ENCODE data around the gene TMEM132C.

The TMEM132C gene

GRCh38 chr12:128534906-128535305 lies 267.9 kb downstream of the TMEM132C start:
- H3K36me3 Mint-ChIP-seq (ENCODE audit: low read depth) = no peaks in the 10 kb centered on the region
- no peaks in the 10 kb centered on the region for H3K27me3 Mint-ChIP-seq
- H3K4me1 Mint-ChIP-seq (ENCODE audit: low read depth) = no peaks in the 10 kb centered on the region
- H3K9me3 Mint-ChIP-seq = no peaks in the 10 kb centered on the region
- intact Hi-C loops (cut with micrococcal nuclease) = no loop called here
- no peak overlapping the region for H3K27ac Mint-ChIP-seq
- no peak overlapping the region for H3K4me3 Mint-ChIP-seq

DNA sequence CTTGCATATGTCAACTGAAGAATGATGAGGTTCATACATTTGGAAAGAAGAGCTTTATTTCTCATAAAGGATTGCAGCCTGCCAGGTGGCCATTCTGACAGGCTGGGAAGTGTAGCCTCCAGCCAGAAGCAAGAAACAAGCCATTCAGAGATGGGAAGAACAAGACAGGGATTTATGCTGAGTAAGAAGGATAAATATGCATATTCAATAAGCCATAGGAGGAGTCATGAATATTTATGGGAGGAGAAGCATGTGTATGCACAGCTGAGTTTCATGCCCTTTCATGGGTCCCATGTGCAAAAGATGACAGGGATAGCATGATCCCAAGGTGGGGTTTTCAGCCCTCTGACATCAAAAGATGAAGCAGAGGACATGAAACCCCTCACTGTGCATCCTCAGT lies 269.8 kb downstream of the TMEM132C start:
- intact Hi-C loops (cut with micrococcal nuclease) = no loop called here
- Mint-ChIP-seq H3K4me3 (no peak overlapping the region), H3K27ac (no peak overlapping the region), H3K9me3 (no peaks in the 10 kb centered on the region), H3K36me3 (ENCODE audit: low read depth) (no peaks in the 10 kb centered on the region), H3K27me3 (no peaks in the 10 kb centered on the region), H3K4me1 (ENCODE audit: low read depth) (no peaks in the 10 kb centered on the region)

- Mint-ChIP-seq H3K4me3 (no peak overlapping the region), H3K27me3 (no peaks in the 10 kb centered on the region), H3K4me1 (ENCODE audit: low read depth) (no peaks in the 10 kb centered on the region), H3K9me3 (no peaks in the 10 kb centered on the region), H3K36me3 (ENCODE audit: low read depth) (no peaks in the 10 kb centered on the region), H3K27ac (no peak overlapping the region)
- intact Hi-C loops (cut with micrococcal nuclease) = no loop called here
These were observed 270.7 kb downstream of the TMEM132C start for GRCh38 chr12:128537668-128538067.

DNA sequence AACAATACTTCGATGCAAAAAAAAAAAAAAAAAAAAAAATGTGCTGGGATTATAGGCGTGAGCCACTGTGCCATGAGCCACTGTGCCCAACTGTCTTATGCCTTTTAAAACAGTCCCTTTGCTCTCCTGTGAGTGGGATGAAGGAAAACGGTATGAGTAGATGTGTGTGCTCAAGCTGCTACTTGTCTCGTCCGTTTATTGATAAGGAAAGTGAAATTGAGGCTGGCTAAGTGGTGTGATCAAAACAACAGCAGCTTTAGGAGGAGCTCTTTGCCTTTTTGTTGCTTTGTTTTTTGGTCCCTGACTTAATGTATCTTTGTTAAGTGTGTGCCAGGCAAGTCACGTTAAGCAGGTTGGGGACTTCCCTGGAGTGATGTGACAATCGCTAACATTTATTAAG lies 275.9 kb downstream of the TMEM132C start:
- Mint-ChIP-seq H3K27me3 (no peaks in the 10 kb centered on the region), H3K9me3 (no peaks in the 10 kb centered on the region), H3K4me1 (ENCODE audit: low read depth) (no peaks in the 10 kb centered on the region), H3K27ac (no peak overlapping the region), H3K36me3 (ENCODE audit: low read depth) (no peaks in the 10 kb centered on the region), H3K4me3 (no peak overlapping the region)
- intact Hi-C loops (cut with micrococcal nuclease) = no loop called here

GRCh38 chr12:128543460-128543859 lies 276.5 kb downstream of the TMEM132C start:
- no peaks in the 10 kb centered on the region for H3K9me3 Mint-ChIP-seq
- intact Hi-C loops (cut with micrococcal nuclease) = no loop called here
- H3K36me3 Mint-ChIP-seq (ENCODE audit: low read depth) = no peaks in the 10 kb centered on the region
- no peaks in the 10 kb centered on the region for H3K27me3 Mint-ChIP-seq
- H3K4me1 Mint-ChIP-seq (ENCODE audit: low read depth) = no peaks in the 10 kb centered on the region
- no peak overlapping the region for H3K4me3 Mint-ChIP-seq
- no peak overlapping the region for H3K27ac Mint-ChIP-seq

GRCh38 chr12:128543971-128544370 lies 277.0 kb downstream of the TMEM132C start:
- Mint-ChIP-seq H3K9me3 (no peaks in the 10 kb centered on the region), H3K4me3 (no peak overlapping the region), H3K4me1 (ENCODE audit: low read depth) (no peaks in the 10 kb centered on the region), H3K36me3 (ENCODE audit: low read depth) (no peaks in the 10 kb centered on the region), H3K27ac (no peak overlapping the region), H3K27me3 (no peaks in the 10 kb centered on the region)
- intact Hi-C loops (cut with micrococcal nuclease) = no loop called here

GRCh38 chr12:128548949-128549348 lies 282.0 kb downstream of the TMEM132C start:
- intact Hi-C loops (cut with micrococcal nuclease) = no loop called here
- Mint-ChIP-seq H3K36me3 (ENCODE audit: low read depth) (no peaks in the 10 kb centered on the region), H3K4me3 (no peak overlapping the region), H3K27ac (no peak overlapping the region), H3K27me3 (no peaks in the 10 kb centered on the region), H3K9me3 (no peaks in the 10 kb centered on the region), H3K4me1 (ENCODE audit: low read depth) (no peaks in the 10 kb centered on the region)

DNA sequence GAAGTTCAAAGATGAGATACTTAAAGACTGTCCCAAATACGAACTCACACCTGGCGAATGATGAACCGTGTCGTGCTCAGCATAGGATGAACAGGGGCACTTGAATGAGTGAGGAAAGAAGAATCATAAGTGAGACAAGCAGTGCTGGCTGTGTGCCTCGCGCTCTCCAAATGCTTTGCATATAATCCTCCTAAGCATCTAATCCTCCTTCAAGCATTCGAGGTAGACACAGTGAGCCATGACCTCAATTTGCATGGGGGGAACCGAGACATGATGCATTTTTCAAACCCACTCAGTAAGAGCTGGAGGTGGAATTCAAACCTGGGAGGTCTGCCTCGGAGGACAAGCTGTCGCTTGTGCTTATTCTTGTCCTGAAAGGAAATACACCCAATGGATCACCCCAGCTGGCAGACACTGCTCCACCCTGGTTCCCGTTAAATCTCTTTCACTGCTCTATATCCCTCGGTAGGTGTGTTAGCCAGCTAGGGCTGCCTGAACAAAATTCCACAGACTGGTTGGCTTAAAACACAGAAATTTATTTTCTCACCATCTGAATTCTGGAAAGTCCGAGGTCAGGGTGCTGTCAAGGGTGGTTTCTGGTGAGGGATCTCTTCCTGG lies 282.7 kb downstream of the TMEM132C start:
- H3K36me3 Mint-ChIP-seq (ENCODE audit: low read depth) = no peaks in the 10 kb centered on the region
- H3K9me3 Mint-ChIP-seq = no peaks in the 10 kb centered on the region
- no peak overlapping the region for H3K4me3 Mint-ChIP-seq
- intact Hi-C loops (cut with micrococcal nuclease) = no loop called here
- H3K27me3 Mint-ChIP-seq = no peaks in the 10 kb centered on the region
- H3K4me1 Mint-ChIP-seq (ENCODE audit: low read depth) = no peaks in the 10 kb centered on the region
- H3K27ac Mint-ChIP-seq = no peak overlapping the region

DNA sequence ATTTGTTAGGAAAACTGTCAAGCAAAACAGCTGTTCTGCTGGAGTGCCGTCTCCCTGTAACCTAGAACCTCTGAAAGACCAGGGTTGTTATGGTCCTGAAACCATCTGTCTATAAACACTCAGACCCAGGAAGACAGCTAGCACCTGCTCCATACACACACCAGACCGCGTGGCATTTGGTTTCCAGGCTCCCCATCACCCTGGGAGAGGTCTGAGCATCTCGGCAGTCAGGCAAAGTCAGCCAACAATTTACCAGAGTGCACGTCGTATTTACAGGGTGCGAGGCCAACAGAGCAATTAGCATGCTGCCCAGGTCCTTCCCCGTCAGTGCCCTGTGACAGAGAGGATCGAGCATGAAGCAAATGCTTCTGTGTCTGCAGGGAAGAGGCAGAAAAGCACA lies 284.3 kb downstream of the TMEM132C start:
- Mint-ChIP-seq H3K36me3 (ENCODE audit: low read depth) (no peaks in the 10 kb centered on the region), H3K4me1 (ENCODE audit: low read depth) (no peaks in the 10 kb centered on the region), H3K4me3 (no peak overlapping the region), H3K9me3 (peaks cover 6% of the 10 kb centered on the region), H3K27ac (no peak overlapping the region), H3K27me3 (no peaks in the 10 kb centered on the region)
- intact Hi-C loops (cut with micrococcal nuclease) = no loop called here

- Mint-ChIP-seq H3K4me1 (ENCODE audit: low read depth) (no peaks in the 10 kb centered on the region), H3K27me3 (no peaks in the 10 kb centered on the region), H3K27ac (no peak overlapping the region), H3K36me3 (ENCODE audit: low read depth) (no peaks in the 10 kb centered on the region), H3K4me3 (no peak overlapping the region), H3K9me3 (peaks cover 20% of the 10 kb centered on the region)
- intact Hi-C loops (cut with micrococcal nuclease) = no loop called here
These were observed 287.8 kb downstream of the TMEM132C start for GRCh38 chr12:128554546-128555304.

- no peaks in the 10 kb centered on the region for H3K4me1 Mint-ChIP-seq (ENCODE audit: low read depth)
- peaks cover 34% of the 10 kb centered on the region for H3K9me3 Mint-ChIP-seq
- H3K27me3 Mint-ChIP-seq = no peaks in the 10 kb centered on the region
- H3K4me3 Mint-ChIP-seq = no peak overlapping the region
- no peaks in the 10 kb centered on the region for H3K36me3 Mint-ChIP-seq (ENCODE audit: low read depth)
- intact Hi-C loops (cut with micrococcal nuclease) = no loop called here
- H3K27ac Mint-ChIP-seq = no peak overlapping the region
These were observed 290.3 kb downstream of the TMEM132C start for GRCh38 chr12:128557231-128557630.

GRCh38 chr12:128564956-128565355 lies 298.0 kb downstream of the TMEM132C start:
- H3K9me3 Mint-ChIP-seq = peaks cover 25% of the 10 kb centered on the region
- intact Hi-C loops (cut with micrococcal nuclease) = no loop called here
- H3K4me1 Mint-ChIP-seq (ENCODE audit: low read depth) = no peaks in the 10 kb centered on the region
- H3K27ac Mint-ChIP-seq = no peak overlapping the region
- H3K36me3 Mint-ChIP-seq (ENCODE audit: low read depth) = no peaks in the 10 kb centered on the region
- H3K4me3 Mint-ChIP-seq = no peak overlapping the region
- H3K27me3 Mint-ChIP-seq = no peaks in the 10 kb centered on the region

DNA sequence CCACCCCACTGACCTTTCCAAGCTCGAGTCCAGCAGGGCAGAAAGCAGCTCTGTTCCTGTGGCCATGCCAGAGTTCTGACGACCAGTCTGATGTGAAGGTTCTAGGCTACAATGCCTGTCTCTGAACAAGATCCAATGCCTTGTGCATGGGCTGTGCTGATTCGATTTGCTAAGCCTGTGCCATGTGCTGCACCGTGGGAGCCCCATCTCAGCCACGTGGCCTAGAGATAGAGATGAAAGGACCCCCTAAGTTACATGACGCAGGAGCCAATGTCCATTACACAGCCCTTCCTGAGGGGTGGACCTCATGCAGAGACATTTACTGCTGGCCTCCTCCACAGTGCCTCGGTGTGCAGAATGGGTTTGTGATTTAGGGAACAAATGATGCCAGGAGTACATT lies 300.8 kb downstream of the TMEM132C start:
- H3K27me3 Mint-ChIP-seq = no peaks in the 10 kb centered on the region
- H3K4me3 Mint-ChIP-seq = no peak overlapping the region
- peaks cover 20% of the 10 kb centered on the region for H3K9me3 Mint-ChIP-seq
- intact Hi-C loops (cut with micrococcal nuclease) = no loop called here
- H3K4me1 Mint-ChIP-seq (ENCODE audit: low read depth) = no peaks in the 10 kb centered on the region
- no peaks in the 10 kb centered on the region for H3K36me3 Mint-ChIP-seq (ENCODE audit: low read depth)
- H3K27ac Mint-ChIP-seq = no peak overlapping the region

DNA sequence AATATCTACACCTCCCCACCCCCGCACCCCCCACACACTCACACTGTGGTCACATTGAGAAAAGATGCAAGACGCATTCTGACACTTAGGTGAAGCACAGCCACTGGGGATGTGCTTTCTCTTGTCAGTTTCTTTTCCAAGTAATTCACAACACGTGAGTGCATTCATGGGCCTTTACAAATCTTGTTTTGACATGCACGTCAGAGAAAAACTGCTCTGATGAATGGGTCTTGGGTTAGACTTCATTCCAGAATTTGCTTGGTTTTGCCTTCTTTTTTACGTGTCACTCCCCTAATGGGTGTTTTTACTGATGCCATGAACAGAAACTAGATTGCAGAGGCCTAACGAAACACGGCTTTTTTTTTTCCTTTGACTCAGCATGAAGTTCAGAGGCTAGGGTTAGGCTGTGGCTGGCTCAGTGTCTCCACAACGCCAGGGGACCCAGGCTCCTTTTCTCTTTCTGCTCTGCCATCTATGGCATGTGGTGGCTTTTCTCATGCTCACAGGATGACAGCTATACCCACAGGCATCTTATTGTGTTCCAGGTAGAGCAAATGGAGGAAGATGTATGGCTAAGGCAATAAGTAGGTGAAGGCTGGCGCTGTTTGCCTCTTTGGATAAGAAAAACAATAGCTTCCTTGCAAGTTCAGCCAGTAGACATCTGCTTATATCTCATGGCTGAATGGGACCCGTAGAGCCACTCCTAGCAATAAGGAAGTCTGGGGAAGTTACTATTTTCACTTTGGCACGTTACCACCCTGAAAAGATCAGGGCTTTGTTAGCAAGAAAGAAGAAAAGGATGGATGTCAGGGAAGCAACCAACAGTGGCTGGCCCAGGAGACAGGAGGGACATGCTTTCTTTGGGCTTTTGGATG lies 303.5 kb downstream of the TMEM132C start:
- Mint-ChIP-seq H3K27me3 (no peaks in the 10 kb centered on the region), H3K27ac (no peak overlapping the region), H3K4me1 (ENCODE audit: low read depth) (no peaks in the 10 kb centered on the region), H3K36me3 (ENCODE audit: low read depth) (no peaks in the 10 kb centered on the region), H3K4me3 (no peak overlapping the region), H3K9me3 (peaks cover 12% of the 10 kb centered on the region)
- intact Hi-C loops (cut with micrococcal nuclease) = no loop called here

Data from dendritic cell treated with granulocyte-macrophage colony-stimulating factor and Interleukin-4, amounts not matched to agents 40 ng/mL and 50 ng/mL, for 4 days (primary cell).